GM12878 (cell line): Measurements from ENCODE around the gene C1QTNF3. TPM values are rescaled to one million over a fixed set of nuclear protein-coding genes. Genes with fewer than 3 reads are reported as not detected.

Experiments used
- ATAC-seq: fragments of 200-7000 bp; cut with Tn5 transposase; 3 replicates; pipeline ENCODE4 v1.9.1; 2020; ENCODE audit warnings: mild to moderate bottlenecking, moderate library complexity
- BruUV-seq: library from RNA; stranded (reverse); fragments of 400-500 nt; replicated peaks from 2 replicates; lab custom pipeline; 2021; lab: Mats Ljungman, UMichigan
- CTCF ChIA-PET: fragments of 300-600 bp; sonication (Branson Sonifier 250); formaldehyde crosslinking; extraction: SDS; loops from one replicate; lab custom pipeline; 2021; ENCODE audit warnings: inconsistent platforms; lab: Yijun Ruan, JAX
- POLR2A ChIA-PET: fragments of 350-600 bp; formaldehyde crosslinking; extraction: SDS; loops from one replicate; lab custom pipeline; 2021; ENCODE audit warnings: inconsistent platforms; lab: Charles Lee
- RAD21 ChIA-PET: fragments of 300-600 bp; sonication (Branson Sonifier 250); formaldehyde crosslinking; loops from one replicate; lab custom pipeline; 2023; ENCODE audit warnings: antibody characterized with exemption; ENCODE audit not compliant: unreplicated experiment; lab: Charles Lee
- SMC1A ChIA-PET: fragments of 300-600 bp; sonication (Branson Sonifier 250); formaldehyde crosslinking; loops from one replicate; lab custom pipeline; 2023; ENCODE audit not compliant: unreplicated experiment, uncharacterized antibody; lab: Charles Lee
- DNase-seq: peaks from one replicate; pipeline ENCODE4 v3.0.0-alpha.2; 2011; ENCODE audit warnings: low read depth, low spot score
- FAIRE-seq: peaks from 3 replicates; lab custom pipeline; 2011; peaks lifted over from hg19 to GRCh38; lab: Jason Lieb, UNC
- H2AFZ ChIP-seq: 2 replicates; pipeline ENCODE4 v1.6.0; 2011; ENCODE audit warnings: low read depth, low read length, control low read depth; ENCODE audit not compliant: control insufficient read depth
- H3K27ac ChIP-seq: 2 replicates; pipeline ENCODE4 v1.5.1; 2011; ENCODE audit warnings: control low read depth; ENCODE audit not compliant: control insufficient read depth, insufficient read depth
- H3K27me3 ChIP-seq, 2 experiments: replicated peaks in 1 of 2; 2 replicates each; pipeline versions ENCODE4 v1.6.0 to v1.6.1; 2011; ENCODE audit warnings: low read length in 1 of 2; ENCODE audit not compliant: control insufficient read depth in 2 of 2, insufficient read depth in 2 of 2
- H3K36me3 ChIP-seq, 2 experiments: 2 replicates each; pipeline ENCODE4 v1.5.1; 2011; ENCODE audit warnings: low read length in 1 of 2; ENCODE audit not compliant: control insufficient read depth in 2 of 2, insufficient read depth in 2 of 2
- H3K4me1 ChIP-seq: 2 replicates; pipeline ENCODE4 v1.6.1; 2011; ENCODE audit warnings: mild to moderate bottlenecking, low read length, moderate library complexity, mixed read lengths; ENCODE audit not compliant: control insufficient read depth, insufficient read depth
- H3K4me2 ChIP-seq: 2 replicates; pipeline ENCODE4 v1.6.0; 2011; ENCODE audit warnings: control low read depth; ENCODE audit not compliant: control insufficient read depth, insufficient read depth
- H3K4me3 ChIP-seq: fragments of 200-600 bp; sonication (generic); 2 replicates; pipeline ENCODE4 v1.5.1; 2016
- H3K79me2 ChIP-seq: 2 replicates; pipeline ENCODE4 v1.6.0; 2011; ENCODE audit warnings: low read length; ENCODE audit not compliant: control insufficient read depth, insufficient read depth
- H3K9ac ChIP-seq: 2 replicates; pipeline ENCODE4 v1.8.0; 2011; ENCODE audit warnings: low read length, control low read depth, mixed read lengths; ENCODE audit not compliant: control insufficient read depth, insufficient read depth
- H3K9me3 ChIP-seq: replicated peaks from 3 replicates; pipeline ENCODE4 v1.5.1; 2011; ENCODE audit warnings: mild to moderate bottlenecking, low read length; ENCODE audit not compliant: control insufficient read depth, insufficient read depth
- H4K20me1 ChIP-seq: 2 replicates; pipeline ENCODE4 v1.6.0; 2011; ENCODE audit not compliant: control insufficient read depth, insufficient read depth
- BMI1 ChIP-seq: fragments of 450-650 bp; IDR thresholded peaks from 2 replicates; pipeline ENCODE4 v1.6.1; 2016; ENCODE audit warnings: mild to moderate bottlenecking, moderate library complexity, borderline replicate concordance
- EED ChIP-seq: sonication (generic); IDR thresholded peaks from 2 replicates; pipeline ENCODE4 v1.6.1; 2016; ENCODE audit warnings: antibody characterized with exemption, low read depth
- HDGF ChIP-seq: fragments of 450-650 bp; IDR thresholded peaks from 2 replicates; pipeline ENCODE4 v1.6.1; 2016; ENCODE audit warnings: antibody characterized with exemption
- KDM1A ChIP-seq: fragments of 200-600 bp; sonication (generic); IDR thresholded peaks from 2 replicates; pipeline ENCODE4 v1.6.1; 2016; ENCODE audit warnings: borderline replicate concordance
- MAX ChIP-seq: IDR thresholded peaks from 2 replicates; pipeline ENCODE4 v1.6.1; 2012; ENCODE audit warnings: low read depth, low read length, improper control_type of control experiment
- MXI1 ChIP-seq: fragments of 150-350 bp; IDR thresholded peaks from 2 replicates; pipeline ENCODE4 v1.6.1; 2011; ENCODE audit warnings: low read depth, mild to moderate bottlenecking, inconsistent platforms, low read length, improper control_type of control experiment
- NFIC ChIP-seq: IDR thresholded peaks from 2 replicates; pipeline ENCODE4 v1.6.1; 2012; ENCODE audit warnings: low read depth, mild to moderate bottlenecking, inconsistent platforms, low read length, moderate library complexity
- RUNX3 ChIP-seq: IDR thresholded peaks from 2 replicates; pipeline ENCODE4 v1.6.1; 2012; ENCODE audit warnings: low read length, inconsistent platforms
- SUPT20H ChIP-seq: IDR thresholded peaks from 2 replicates; pipeline ENCODE4 v1.6.1; 2011; ENCODE audit warnings: low read depth, mild to moderate bottlenecking, low read length, moderate library complexity, borderline replicate concordance; ENCODE audit not compliant: control insufficient read depth
- TCF3 ChIP-seq: IDR thresholded peaks from 2 replicates; pipeline ENCODE4 v1.6.1; 2012; ENCODE audit warnings: low read depth, mild to moderate bottlenecking, low read length, borderline replicate concordance; ENCODE audit not compliant: insufficient read depth
- WGBS: methylation state at CpG from one replicate; pipeline ENCODE4 v1.1.6; 2016; ENCODE audit warnings: low lambda C conversion rate; ENCODE audit not compliant: insufficient replicate concordance, insufficient coverage; ENCODE audit errors: missing lambda C conversion rate; 5-methylcytosine and 5-hydroxymethylcytosine counted together
- in situ Hi-C: fragments of 300-500 bp; cut with MboI; formaldehyde crosslinking; loops from 9 replicates; pipeline ENCODE4 v1.14.3; 2018; ENCODE audit warnings: mixed read lengths
- intact Hi-C: fragments of 100-400 bp; cut with micrococcal nuclease; formaldehyde crosslinking; loops from one replicate; pipeline ENCODE4 v1.14.2; 2022; ENCODE audit not compliant: unreplicated experiment
- polyA plus RNA-seq, 11 experiments: library from polyadenylated mRNA; depleted of rRNA in 4 of 11; unstranded in 6 of 11; stranded (reverse) in 5 of 11; fragments of >200 nt; fragmentation: Nextera tagmentation in 4 of 11; fragmentation: Illumina TruSeq in 1 of 11; extraction: Ambion mirVana in 4 of 11; extraction: Trizol in 1 of 11; gene quantifications; 1 replicate in 1 of 11; 2 replicates in 10 of 11; pipeline versions ENCODE4 v1.2.1 to v1.2.3, GENCODE V29; 2011 to 2016; ENCODE audit warnings: inconsistent platforms in 2 of 11, missing spikeins in 2 of 11, low read depth in 1 of 11
- total RNA-seq, 4 experiments: library from RNA; depleted of rRNA in 3 of 4; stranded (reverse); fragments of >200 nt in 3 of 4; fragmentation: Illumina TruSeq in 1 of 4; extraction: Trizol in 1 of 4; gene quantifications; 2 replicates each; pipeline versions ENCODE4 v1.2.1 to v1.2.3, GENCODE V29; 2013 to 2021

The C1QTNF3 gene
- total and polyA plus RNA-seq, 10 of the 15 experiments (the other 5 are each of a cell fraction or from before 2014, with no cell fraction given): 0.39 to 6.3 (median 1.3) TPM

- intact Hi-C loops (no loop called here), in situ Hi-C loops (loop anchor here (25.0 kb wide), 1 partner anchor 890 kb away; the partner anchor contains the start of genes BRIX1 and RAD1)
- POLR2A ChIA-PET: interaction anchor here (0.6 to 1.4 kb wide), 3 partner anchors 13 to 16 kb away, joined by 3 to 7 read pairs (median 3); no protein-coding TSS in a partner anchor
- no TSS peak for BruUV-seq
- H2AFZ ChIP-seq: peak overlapping the region; percentile 45
- RAD21 ChIA-PET: interaction anchor here (1.3 kb wide), 2 partner anchors 14 to 24 kb away, joined by 3 read pairs; partner anchors contain the start of gene AMACR
- H3K36me3 ChIP-seq: no peaks in the 10 kb centered on the region
- H3K4me3 ChIP-seq: no peak overlapping the region
- peak; percentile 93 for ATAC-seq
- peak overlapping the region; percentile 13; the same call in 1 of the 2 replicates for H3K4me2 ChIP-seq
- CTCF ChIA-PET: interaction anchor here (0.6 to 1.8 kb wide), 4 partner anchors 10 to 1392 kb away, joined by 3 to 5 read pairs (median 4); no protein-coding TSS in a partner anchor
- peak overlapping the region; percentile 48 for H3K27ac ChIP-seq
- H3K9ac ChIP-seq: no peak overlapping the region
- SMC1A ChIA-PET: interaction anchor here (0.7 to 2.4 kb wide), 6 partner anchors 9 to 52 kb away, joined by 3 to 5 read pairs (median 4); no protein-coding TSS in a partner anchor
- peak; percentile 87 for FAIRE-seq
- no peaks in the 10 kb centered on the region for H3K9me3 ChIP-seq
- TF ChIP-seq RUNX3 (peak; percentile 50), HDGF (no peak), EED (0 out of 2 replicates have a peak, but pooled peaks have one; percentile 32), NFIC (peak; percentile 19; the same call in 1 of the 2 replicates)
- H4K20me1 ChIP-seq: no peaks in the 10 kb centered on the region
- no peaks in the 10 kb centered on the region for H3K79me2 ChIP-seq
- DNase-seq: no peak
- peaks cover 6% of the 10 kb centered on the region; the same call in 1 of the 2 replicates for H3K4me1 ChIP-seq
- 0% methylated on average over 2 of the region's 2 CpGs for WGBS
- H3K27me3 ChIP-seq: no peaks in the 10 kb centered on the region
These were observed 20.8 kb downstream of the C1QTNF3 start for GRCh38 chr5:34022121-34022705.

GRCh38 chr5:34021334-34021733, 21.7 kb downstream of the C1QTNF3 start:
- ChIA-PET SMC1A (interaction anchor here (1.2 to 2.4 kb wide), 4 partner anchors 10 to 51 kb away, joined by 3 to 5 read pairs (median 4); no protein-coding TSS in a partner anchor), POLR2A (no interaction called here), RAD21 (interaction anchor here (1.3 kb wide), 2 partner anchors 14 to 23 kb away, joined by 3 read pairs; partner anchors contain the start of gene AMACR), CTCF (interaction anchor here (1.1 to 1.8 kb wide), 4 partner anchors 9 to 24 kb away, joined by 3 to 5 read pairs (median 4); no protein-coding TSS in a partner anchor)
- H3K79me2 ChIP-seq: no peaks in the 10 kb centered on the region
- TF ChIP-seq TCF3 (no peak), MXI1 (no peak), MAX (no peak), KDM1A (no peak), BMI1 (no peak), SUPT20H (no peak)
- H3K4me1 ChIP-seq: peaks cover 6% of the 10 kb centered on the region; the same call in 1 of the 2 replicates
- intact Hi-C loops (no loop called here), in situ Hi-C loops (loop anchor here (25.0 kb wide), 1 partner anchor 891 kb away; the partner anchor contains the start of genes BRIX1 and RAD1)
- H3K4me3 ChIP-seq: no peak overlapping the region
- H3K9ac ChIP-seq: no peak overlapping the region
- H3K4me2 ChIP-seq: no peak overlapping the region
- no peaks in the 10 kb centered on the region for H3K27me3 ChIP-seq
- no TSS peak for BruUV-seq
- H3K27ac ChIP-seq: no peak overlapping the region
- WGBS: 67% methylated on average over 2 of the region's 2 CpGs
- H3K9me3 ChIP-seq: no peaks in the 10 kb centered on the region
- no peaks in the 10 kb centered on the region for H4K20me1 ChIP-seq
- DNase-seq (no peak), ATAC-seq (no peak), FAIRE-seq (no peak)
- H3K36me3 ChIP-seq: no peaks in the 10 kb centered on the region
- H2AFZ ChIP-seq: no peak overlapping the region
